ENCODE results near the gene YES1.
"Not testable (repeated sequence)": the region's sequence is repeated elsewhere in the genome, so short reads cannot be mapped to it uniquely, and the experiment has no call there.

YES1 gene

GRCh38 chr18:784470-785172, 27.4 kb downstream of the YES1 start:
- no peak overlapping the region for H3K4me3 Mint-ChIP-seq
- no peak for ATAC-seq (ENCODE audit: low read depth)
- no peaks in the 10 kb centered on the region for H3K4me1 Mint-ChIP-seq
- DNase-seq (ENCODE audit: low spot score in 2 of 2): no peak
- no peak overlapping the region for H3K27ac Mint-ChIP-seq
- H3K27me3 Mint-ChIP-seq: peaks cover 7% of the 10 kb centered on the region
- H3K9me3 Mint-ChIP-seq: no peaks in the 10 kb centered on the region
- H3K36me3 Mint-ChIP-seq: no peaks in the 10 kb centered on the region

- H3K27ac Mint-ChIP-seq: no peak overlapping the region
- H3K9me3 Mint-ChIP-seq: no peaks in the 10 kb centered on the region
- peaks cover 12% of the 10 kb centered on the region for H3K27me3 Mint-ChIP-seq
- DNase-seq (ENCODE audit: low spot score in 2 of 2) (no peak), ATAC-seq (ENCODE audit: low read depth) (no peak)
- H3K4me1 Mint-ChIP-seq: no peaks in the 10 kb centered on the region
- H3K4me3 Mint-ChIP-seq: no peak overlapping the region
- no peaks in the 10 kb centered on the region for H3K36me3 Mint-ChIP-seq
Measured at GRCh38 chr18:778194-778927, 33.7 kb downstream of the YES1 start.

DNA sequence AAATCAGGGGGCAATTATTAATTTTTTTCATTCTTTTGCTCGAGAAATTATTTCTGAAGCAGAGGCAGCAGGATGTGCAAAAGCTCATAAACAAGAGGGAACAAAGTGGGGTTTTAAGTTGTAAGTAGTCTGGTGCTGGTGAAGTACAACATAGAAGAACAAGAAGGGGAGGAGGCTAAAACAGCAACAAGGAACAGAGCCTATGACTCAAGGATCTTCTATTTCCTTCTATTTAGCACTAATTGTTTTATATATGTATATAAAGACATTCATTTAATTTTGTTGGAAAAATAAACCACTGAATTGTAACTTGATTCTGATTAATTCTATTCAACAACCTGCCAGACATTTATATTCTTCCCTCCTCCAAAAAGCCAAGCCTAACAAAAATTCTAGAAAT, 35.0 kb downstream of the YES1 start:
- H3K27me3 Mint-ChIP-seq: peaks cover 11% of the 10 kb centered on the region
- no peaks in the 10 kb centered on the region for H3K4me1 Mint-ChIP-seq
- DNase-seq (ENCODE audit: low spot score in 2 of 2): no peak
- ATAC-seq (ENCODE audit: low read depth): no peak
- H3K4me3 Mint-ChIP-seq: no peak overlapping the region
- no peak overlapping the region for H3K27ac Mint-ChIP-seq
- H3K9me3 Mint-ChIP-seq: no peaks in the 10 kb centered on the region
- H3K36me3 Mint-ChIP-seq: no peaks in the 10 kb centered on the region

DNA sequence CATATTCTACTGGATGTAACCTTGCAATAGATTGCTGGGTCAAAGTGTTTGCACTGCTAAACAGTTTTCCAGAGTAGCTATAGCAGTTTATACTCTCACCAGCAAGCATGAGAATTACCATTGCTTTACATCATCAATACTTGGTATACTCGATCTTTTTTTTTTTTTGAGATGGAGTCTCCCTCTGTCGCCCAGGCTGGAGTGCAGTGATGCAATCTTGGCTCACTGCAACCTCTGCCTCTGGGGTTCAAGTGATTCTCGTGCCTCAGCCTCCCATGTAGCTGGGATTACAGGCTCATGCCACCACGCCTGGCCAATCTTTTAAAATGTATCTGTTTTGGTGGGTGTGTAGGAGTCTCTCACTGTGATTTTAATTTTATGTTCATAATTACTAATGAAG, 36.0 kb downstream of the YES1 start:
- H3K27me3 Mint-ChIP-seq; DNase-seq (ENCODE audit: low spot score in 2 of 2); H3K27ac Mint-ChIP-seq; ATAC-seq (ENCODE audit: low read depth); H3K36me3 Mint-ChIP-seq; H3K4me3 Mint-ChIP-seq; H3K4me1 Mint-ChIP-seq; H3K9me3 Mint-ChIP-seq: not testable (repeated sequence)

GRCh38 chr18:774811-775210, 37.2 kb downstream of the YES1 start:
- no peaks in the 10 kb centered on the region for H3K9me3 Mint-ChIP-seq
- H3K27ac Mint-ChIP-seq: no peak overlapping the region
- no peak overlapping the region for H3K4me3 Mint-ChIP-seq

GRCh38 chr18:773980-774624, 37.9 kb downstream of the YES1 start:
- Mint-ChIP-seq H3K9me3 (no peaks in the 10 kb centered on the region), H3K36me3 (no peaks in the 10 kb centered on the region), H3K4me1 (no peaks in the 10 kb centered on the region), H3K27me3 (peaks cover 6% of the 10 kb centered on the region), H3K27ac (no peak overlapping the region), H3K4me3 (no peak overlapping the region)
- DNase-seq (ENCODE audit: low spot score in 2 of 2) (no peak), ATAC-seq (ENCODE audit: low read depth) (no peak)

More at GRCh38 chr18:774811-775210, 37.2 kb downstream of the YES1 start:
- peaks cover 8% of the 10 kb centered on the region for H3K27me3 Mint-ChIP-seq
- H3K36me3 Mint-ChIP-seq: no peaks in the 10 kb centered on the region
- DNase-seq (ENCODE audit: low spot score in 2 of 2) (no peak), ATAC-seq (ENCODE audit: low read depth) (no peak)
- no peaks in the 10 kb centered on the region for H3K4me1 Mint-ChIP-seq

DNA sequence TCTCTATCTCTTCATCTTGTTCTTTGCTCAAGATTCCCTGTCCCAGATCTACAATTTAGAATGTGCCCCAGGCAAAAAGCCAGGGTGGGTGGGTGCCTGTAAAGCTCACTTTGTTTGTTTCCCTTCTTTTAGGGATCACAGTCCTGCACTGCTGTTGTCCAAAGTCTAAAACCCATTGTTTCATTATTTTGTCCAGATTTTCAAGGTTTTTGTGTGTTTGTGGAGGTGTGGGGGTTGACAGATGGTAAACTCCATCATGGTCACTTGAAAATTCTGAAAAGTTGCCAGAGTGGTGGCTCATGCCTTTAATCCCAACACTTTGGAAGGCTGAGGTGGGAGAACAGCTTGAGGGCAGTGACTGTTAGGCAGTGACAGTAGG, 41.5 kb downstream of the YES1 start:
- ATAC-seq (ENCODE audit: low read depth) (no peak), DNase-seq (ENCODE audit: low spot score in 2 of 2) (no peak)
- H3K27me3 Mint-ChIP-seq: peaks cover 7% of the 10 kb centered on the region
- H3K4me1 Mint-ChIP-seq: no peaks in the 10 kb centered on the region
- H3K36me3 Mint-ChIP-seq: no peaks in the 10 kb centered on the region
- H3K4me3 Mint-ChIP-seq: no peak overlapping the region
- H3K27ac Mint-ChIP-seq: no peak overlapping the region
- no peaks in the 10 kb centered on the region for H3K9me3 Mint-ChIP-seq

DNA sequence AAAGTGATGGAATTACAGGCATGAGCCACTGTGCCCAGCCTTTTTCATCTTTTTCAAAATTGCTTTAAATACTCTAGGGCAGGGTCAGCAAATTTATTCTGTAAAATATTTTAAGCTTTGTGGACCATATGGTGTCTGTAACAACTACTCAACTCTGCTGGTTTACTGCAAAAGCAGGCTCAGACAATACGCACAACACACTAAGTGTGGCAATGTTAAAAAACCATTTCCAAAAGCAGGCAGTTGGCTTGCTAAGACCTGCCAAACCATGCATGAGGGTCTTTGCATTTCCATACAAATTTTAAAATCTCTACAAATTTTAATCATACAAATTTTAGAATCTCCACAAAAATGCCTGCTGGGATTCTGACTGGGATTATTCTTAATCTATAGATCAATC, 44.1 kb downstream of the YES1 start:
- Mint-ChIP-seq H3K4me3 (no peak overlapping the region), H3K27ac (no peak overlapping the region), H3K27me3 (peaks cover 1% of the 10 kb centered on the region), H3K9me3 (no peaks in the 10 kb centered on the region), H3K4me1 (no peaks in the 10 kb centered on the region), H3K36me3 (no peaks in the 10 kb centered on the region)
- ATAC-seq (ENCODE audit: low read depth): no peak
- DNase-seq (ENCODE audit: low spot score in 2 of 2): no peak

GRCh38 chr18:767084-767882, 44.8 kb downstream of the YES1 start:
- peaks cover 1% of the 10 kb centered on the region for H3K27me3 Mint-ChIP-seq
- H3K27ac Mint-ChIP-seq: no peak overlapping the region
- ATAC-seq (ENCODE audit: low read depth) (no peak), DNase-seq (ENCODE audit: low spot score in 2 of 2) (no peak)
- no peaks in the 10 kb centered on the region for H3K9me3 Mint-ChIP-seq
- no peaks in the 10 kb centered on the region for H3K36me3 Mint-ChIP-seq
- H3K4me3 Mint-ChIP-seq: no peak overlapping the region
- H3K4me1 Mint-ChIP-seq: no peaks in the 10 kb centered on the region

- Mint-ChIP-seq H3K27me3 (peaks cover 1% of the 10 kb centered on the region), H3K4me3 (no peak overlapping the region), H3K36me3 (no peaks in the 10 kb centered on the region), H3K27ac (no peak overlapping the region), H3K9me3 (no peaks in the 10 kb centered on the region), H3K4me1 (no peaks in the 10 kb centered on the region)
- ATAC-seq (ENCODE audit: low read depth) (no peak), DNase-seq (ENCODE audit: low spot score in 2 of 2) (no peak)
Measured at GRCh38 chr18:766550-766860, 45.5 kb downstream of the YES1 start.

DNA sequence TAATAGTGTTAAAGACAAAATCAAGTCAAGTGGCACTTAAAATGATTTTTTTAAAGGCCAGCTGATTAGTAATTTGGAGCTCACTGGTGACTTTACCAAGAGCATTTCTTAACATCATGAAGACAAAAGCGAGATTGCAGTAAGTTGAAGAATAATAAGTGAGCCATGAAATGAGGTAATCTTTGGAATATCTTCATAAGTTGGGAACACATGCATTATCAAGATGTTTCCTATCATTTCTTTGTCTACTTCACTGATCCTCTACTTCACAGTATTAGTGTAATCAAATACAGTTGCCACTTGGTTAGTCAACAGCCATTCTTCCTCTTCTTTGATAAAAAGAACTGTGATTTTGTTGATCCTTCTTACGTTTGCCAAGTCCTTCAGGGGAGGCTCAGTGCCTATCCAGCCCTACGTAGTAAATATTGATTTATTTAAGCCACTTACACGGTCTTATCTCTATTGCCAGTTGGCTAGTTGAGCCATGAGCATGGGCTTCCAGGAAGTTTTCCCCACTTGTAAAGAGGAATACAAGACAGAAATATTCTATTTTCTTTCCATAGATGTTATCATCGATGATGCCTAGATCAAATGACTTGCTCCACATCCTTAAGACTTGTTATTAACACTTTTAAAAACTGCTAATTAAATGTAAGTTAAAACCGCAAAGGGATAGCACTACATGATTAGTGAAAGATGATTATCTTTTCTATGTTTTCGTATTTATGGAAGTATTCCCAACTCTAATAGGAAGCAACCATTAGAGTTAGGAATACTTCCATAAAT, 46.1 kb downstream of the YES1 start:
- Mint-ChIP-seq H3K4me3 (no peak overlapping the region), H3K36me3 (no peaks in the 10 kb centered on the region), H3K27me3 (peaks cover 1% of the 10 kb centered on the region), H3K27ac (no peak overlapping the region), H3K9me3 (no peaks in the 10 kb centered on the region), H3K4me1 (no peaks in the 10 kb centered on the region)
- DNase-seq (ENCODE audit: low spot score in 2 of 2): no peak
- no peak for ATAC-seq (ENCODE audit: low read depth)

DNA sequence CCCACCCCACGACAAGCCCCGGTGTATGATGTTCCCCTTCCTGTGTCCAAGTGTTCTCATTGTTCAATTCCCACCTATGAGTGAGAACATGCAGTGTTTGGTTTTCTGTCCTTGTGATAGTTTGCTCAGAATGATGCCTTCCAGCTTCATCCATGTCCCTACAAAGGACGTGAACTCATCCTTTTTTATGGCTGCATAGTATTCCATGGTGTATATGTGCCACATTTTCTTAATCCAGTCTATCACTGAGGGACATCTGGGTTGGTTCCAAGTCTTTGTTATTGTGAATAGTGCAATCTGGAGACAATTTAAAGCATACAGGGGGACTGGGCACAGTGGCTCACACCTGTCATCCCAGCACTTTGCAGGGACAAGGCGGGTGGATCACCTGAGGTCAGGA, 52.2 kb downstream of the YES1 start:
- H3K27ac Mint-ChIP-seq; H3K9me3 Mint-ChIP-seq; H3K27me3 Mint-ChIP-seq; H3K36me3 Mint-ChIP-seq; H3K4me1 Mint-ChIP-seq; ATAC-seq (ENCODE audit: low read depth); DNase-seq (ENCODE audit: low spot score in 2 of 2); H3K4me3 Mint-ChIP-seq: not testable (repeated sequence)

- DNase-seq (ENCODE audit: low spot score in 2 of 2) (no peak), ATAC-seq (ENCODE audit: low read depth) (no peak)
- Mint-ChIP-seq H3K4me1 (no peaks in the 10 kb centered on the region), H3K27ac (no peak overlapping the region), H3K4me3 (no peak overlapping the region), H3K9me3 (no peaks in the 10 kb centered on the region), H3K27me3 (peaks cover 1% of the 10 kb centered on the region), H3K36me3 (no peaks in the 10 kb centered on the region)
Measured at GRCh38 chr18:755506-755905, 56.5 kb downstream of the YES1 start.

All from memory B cell (primary cell).